ENCODE results near the gene MLKL.

DNA sequence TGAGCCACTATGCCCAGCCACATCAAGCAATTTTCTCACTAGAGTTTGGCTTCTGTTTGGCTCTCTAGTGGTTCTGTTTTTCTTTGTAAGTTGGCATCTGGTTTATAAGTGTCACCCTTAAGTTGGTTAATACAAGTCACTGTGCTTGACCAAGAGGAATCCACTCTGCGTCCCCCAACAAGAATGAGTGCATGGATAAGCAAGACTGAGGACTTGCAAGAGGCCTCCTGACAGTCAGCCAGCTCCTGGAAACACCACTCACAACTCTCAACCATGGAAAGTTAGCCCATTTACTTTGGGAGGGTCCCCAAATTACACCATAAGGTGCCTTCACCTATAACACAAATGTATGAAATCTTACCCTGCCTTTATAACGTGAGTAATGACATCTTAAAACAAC is 41.6 kb downstream of the MLKL start:
- TF ChIP-seq POLR2A (IDR thresholded peaks at IDR 0.05; ENCODE audit: low read depth, low read length) (no peak), SPI1 (IDR thresholded peaks at IDR 0.05; ENCODE audit: low read depth, low read length) (no peak)

Data from GM12891 (cell line).